Urinary bladder (tissue), 4 donors: ENCODE measurements around the gene RSBN1L. TPM values are rescaled to one million over a fixed set of nuclear protein-coding genes. Genes with fewer than 3 reads are reported as not detected.
A peak's percentile ranks its signal among the peaks of the same experiment; 100 is the strongest.
"Not testable (repeated sequence)": the region's sequence is repeated elsewhere in the genome, so short reads cannot be mapped to it uniquely, and the experiment has no call there.

Source experiments
- DNase-seq: peaks from one replicate; pipeline ENCODE4 v3.0.0-alpha.2; 2015; ENCODE audit errors: extremely low spot score
- H3K27ac ChIP-seq: one replicate; pipeline ENCODE4 v1.5.1; 2013; ENCODE audit warnings: low read depth, mild to moderate bottlenecking, moderate library complexity
- H3K36me3 ChIP-seq: one replicate; pipeline ENCODE4 v1.6.1; 2013; ENCODE audit warnings: mild to moderate bottlenecking, moderate library complexity; ENCODE audit not compliant: insufficient read depth
- H3K4me1 ChIP-seq: one replicate; pipeline ENCODE4 v1.6.1; 2013; ENCODE audit warnings: mild to moderate bottlenecking, moderate library complexity; ENCODE audit not compliant: insufficient read depth
- H3K4me3 ChIP-seq: one replicate; pipeline ENCODE4 v1.5.1; 2013; ENCODE audit warnings: low read depth, low read length
- WGBS: extraction: QIAGEN DNeasy Blood & Tissue Kit; methylation state at CpG from one replicate; pipeline ENCODE4 v1.1.7; 2013; 5-methylcytosine and 5-hydroxymethylcytosine counted together
- polyA plus RNA-seq: library from polyadenylated mRNA; stranded (reverse); fragments of 200-250 nt; gene quantifications from one replicate; pipeline ENCODE4 v1.2.3, GENCODE V29; 2013
- total RNA-seq: library from RNA; depleted of rRNA; stranded (reverse); fragments of >200 nt; gene quantifications from one replicate; pipeline ENCODE4 v1.2.3, GENCODE V29; 2014
- donor health status: healthy with polysubstance abuse.
- donor health status: healthy.

Gene RSBN1L
- total RNA-seq (58.4 TPM), polyA plus RNA-seq (13.0 TPM)

DNA sequence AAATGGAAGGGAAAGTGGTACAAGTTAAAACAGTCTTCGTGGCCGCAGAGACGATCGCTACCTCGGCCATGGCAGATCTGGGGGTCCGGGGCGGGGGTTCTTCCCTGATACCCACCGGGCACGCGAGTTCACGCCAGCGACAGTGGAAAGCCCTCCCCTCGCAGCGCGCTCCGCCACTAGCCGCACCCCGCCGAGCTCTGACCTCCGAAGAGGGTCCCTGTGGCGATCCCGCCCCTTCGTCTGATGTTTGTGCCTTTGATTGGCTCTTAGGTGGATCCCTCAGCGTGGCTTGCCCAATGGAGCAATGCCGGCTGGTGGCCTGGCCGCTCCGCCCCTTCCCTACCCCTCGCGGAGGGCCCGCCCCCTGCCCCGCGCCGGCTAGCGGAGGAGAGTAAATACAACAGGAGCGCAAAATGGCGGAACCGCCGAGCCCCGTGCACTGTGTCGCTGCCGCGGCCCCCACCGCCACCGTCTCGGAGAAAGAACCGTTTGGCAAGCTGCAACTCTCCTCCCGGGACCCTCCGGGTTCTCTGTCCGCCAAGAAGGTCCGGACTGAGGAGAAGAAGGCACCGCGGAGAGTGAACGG, at the start of gene RSBN1L:
Gene RSBN1L, plus strand, starts transcription at position 403 of the 586 bp plus-strand sequence. Its CDS starts 11 bp downstream, at position 414.
- under 1% methylated on average over 53 of the region's 53 CpGs for WGBS
- Histone ChIP-seq H3K27ac (peak within 1 kb of the TSS; percentile 98), H3K4me3 (peak within 1 kb of the TSS; percentile 94), H3K36me3 (no peaks in the 10 kb centered on the region), H3K4me1 (peaks cover 1% of the 10 kb centered on the region)
- DNase-seq: peak; percentile 91

DNA sequence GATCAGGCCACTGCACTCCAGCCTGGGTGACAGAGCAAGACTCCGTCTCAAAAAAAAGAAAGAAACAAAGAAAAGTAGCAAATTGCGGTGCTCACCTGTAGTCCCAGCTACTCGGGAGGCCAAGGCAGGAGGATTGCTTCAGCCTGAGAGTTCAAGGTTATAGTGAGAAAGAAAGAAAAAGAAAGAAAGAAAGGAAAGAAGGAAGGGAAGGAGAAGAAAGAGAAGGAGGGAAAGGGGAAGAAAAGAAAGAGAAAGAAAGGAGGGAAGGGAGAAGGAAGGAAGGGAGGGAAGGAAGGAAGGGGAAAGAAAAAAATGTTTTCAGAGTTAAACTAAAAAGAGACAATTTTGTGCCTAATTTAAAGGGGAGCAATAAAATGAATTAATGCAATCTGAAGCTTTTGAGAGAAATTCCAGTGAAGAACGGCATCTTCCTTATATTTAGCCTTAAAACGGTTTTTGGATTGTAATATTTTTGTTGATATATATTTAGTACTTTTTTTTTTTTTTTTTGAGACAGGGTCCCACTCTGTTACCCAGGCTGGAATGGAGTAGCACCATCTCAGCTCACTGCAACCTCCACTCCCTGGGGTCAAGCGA, 47.4 kb upstream of the RSBN1L start:
- WGBS: 95% methylated on average over 6 of the region's 6 CpGs
- no peak overlapping the region for H3K27ac ChIP-seq
- H3K4me1 ChIP-seq: no peaks in the 10 kb centered on the region
- H3K4me3 ChIP-seq: no peak overlapping the region
- no peak for DNase-seq
- H3K36me3 ChIP-seq: peaks cover 3% of the 10 kb centered on the region

DNA sequence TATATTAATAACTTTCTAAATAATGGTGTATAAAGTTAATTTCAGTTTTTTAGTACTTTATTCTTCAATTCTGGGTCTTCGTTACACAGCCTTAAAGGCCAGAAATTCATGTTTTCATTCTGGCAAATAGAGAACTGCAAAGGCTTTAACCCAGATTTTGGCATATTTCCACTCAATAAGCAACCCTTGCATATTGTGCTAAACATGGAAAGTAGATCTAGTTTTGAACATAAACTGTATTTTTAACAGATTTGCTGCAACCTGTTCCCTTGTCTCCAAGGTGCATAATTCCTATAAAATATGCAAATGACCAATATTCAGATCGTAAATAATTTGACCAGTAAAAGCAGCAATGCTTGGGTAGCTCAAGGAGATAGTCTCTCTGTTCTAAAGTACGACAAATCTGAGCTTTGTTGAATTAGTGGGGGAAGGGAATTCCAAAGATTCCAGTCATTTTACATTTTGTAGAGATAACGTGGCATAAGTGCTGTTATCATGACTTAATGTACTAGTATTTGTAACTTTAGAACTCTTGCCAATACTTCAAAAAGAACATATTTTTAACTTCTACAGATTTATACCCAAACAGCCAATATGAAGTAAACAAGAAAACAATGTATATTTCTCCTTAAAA, 46.4 kb upstream of the RSBN1L start:
- WGBS: 53% methylated on average over 4 of the region's 4 CpGs
- no peak overlapping the region for H3K4me3 ChIP-seq
- no peaks in the 10 kb centered on the region for H3K4me1 ChIP-seq
- no peak for DNase-seq
- H3K27ac ChIP-seq: no peak overlapping the region
- H3K36me3 ChIP-seq: peaks cover under 1% of the 10 kb centered on the region

DNA sequence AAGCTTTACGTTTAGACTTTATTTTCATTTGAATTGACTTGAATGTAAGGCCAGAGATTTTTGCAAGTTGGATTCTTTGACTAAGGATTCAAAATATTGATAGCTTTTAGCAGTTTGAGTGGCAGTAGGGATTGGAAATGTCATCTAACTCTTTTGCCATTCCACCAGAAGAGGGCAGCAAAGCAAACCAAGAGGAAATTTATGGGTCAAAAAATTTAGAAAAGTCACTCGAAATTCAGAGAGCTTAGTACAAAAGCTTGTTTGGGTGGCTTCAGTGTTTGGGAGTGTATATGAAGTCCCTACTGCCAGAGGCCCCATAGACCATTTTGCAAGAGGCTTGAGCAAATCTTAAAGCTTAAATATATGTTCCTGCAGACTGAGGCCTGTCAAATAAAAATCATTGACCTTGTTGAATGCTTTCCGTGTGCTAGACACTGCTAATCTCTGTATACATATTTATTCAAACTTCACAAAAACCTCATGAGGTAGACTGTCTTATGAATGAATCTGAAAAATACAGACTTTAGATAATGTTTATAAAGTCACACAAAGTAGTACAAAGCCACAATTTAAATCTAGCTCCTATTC, 44.6 kb upstream of the RSBN1L start:
- no peak for DNase-seq
- no peak overlapping the region for H3K27ac ChIP-seq
- no peaks in the 10 kb centered on the region for H3K36me3 ChIP-seq
- WGBS: 28% methylated on average over 3 of the region's 3 CpGs
- no peaks in the 10 kb centered on the region for H3K4me1 ChIP-seq
- H3K4me3 ChIP-seq: no peak overlapping the region

DNA sequence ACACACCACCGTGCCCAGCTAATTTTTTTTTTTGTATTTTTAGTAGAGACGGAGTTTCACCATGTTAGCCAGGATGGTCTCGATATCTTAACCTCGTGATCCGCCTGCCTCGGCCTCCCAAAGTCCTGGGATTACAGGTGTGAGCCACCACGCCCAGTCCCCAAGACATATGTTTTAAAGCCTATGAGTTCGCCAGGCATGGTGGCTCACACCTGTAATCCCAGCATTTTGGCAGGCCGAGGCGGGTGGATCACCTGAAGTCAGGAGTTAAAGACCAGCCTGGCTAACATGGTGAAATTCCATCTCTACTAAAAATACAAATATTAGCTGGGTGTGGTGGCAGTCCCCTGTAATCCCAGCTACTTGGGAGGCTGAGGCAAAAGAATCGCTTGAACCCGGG, 43.4 kb upstream of the RSBN1L start:
- not testable (repeated sequence) for H3K27ac ChIP-seq, DNase-seq, H3K36me3 ChIP-seq, H3K4me1 ChIP-seq, H3K4me3 ChIP-seq
- WGBS: 97% methylated on average over 12 of the region's 12 CpGs

DNA sequence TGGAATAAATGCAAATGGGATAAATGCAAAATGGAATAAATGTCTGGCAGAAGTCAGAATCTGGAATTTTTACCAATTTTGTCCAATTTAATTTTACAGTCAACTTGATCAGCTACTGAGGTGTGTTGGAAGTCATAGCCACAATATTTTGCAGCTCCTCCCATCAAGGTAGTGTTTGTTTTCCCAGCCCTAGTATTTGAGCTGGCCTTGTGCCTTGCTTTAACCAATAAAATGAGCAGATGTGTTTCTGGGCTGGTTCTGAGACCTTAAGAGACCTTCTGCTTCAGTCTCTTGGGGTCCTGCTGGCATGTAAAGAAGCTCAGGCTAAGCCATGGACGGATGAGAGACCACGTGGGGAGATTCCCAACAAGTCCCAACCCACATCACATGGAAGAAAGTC, 42.7 kb upstream of the RSBN1L start:
- Histone ChIP-seq H3K4me3 (no peak overlapping the region), H3K4me1 (no peaks in the 10 kb centered on the region)
- 55% methylated on average over 2 of the region's 2 CpGs for WGBS

DNA sequence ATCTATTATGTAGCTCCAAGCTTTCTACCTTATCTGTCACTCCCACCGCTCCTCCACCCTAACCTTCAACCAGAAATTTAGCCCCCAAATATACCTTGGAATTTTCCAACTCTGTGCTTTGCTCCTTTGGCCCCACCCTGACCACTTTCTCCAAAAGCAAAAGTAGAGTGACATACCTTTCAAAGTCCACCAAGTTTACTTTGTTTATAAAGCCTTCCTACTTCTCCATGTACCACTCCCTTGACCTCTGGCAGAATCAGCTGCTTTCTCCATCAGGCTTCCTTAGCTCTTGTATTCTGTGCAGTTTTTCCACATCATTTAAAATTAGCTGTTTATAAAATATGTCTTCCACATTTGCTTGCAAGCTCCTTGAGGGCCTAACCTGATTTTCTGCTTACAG, 40.9 kb upstream of the RSBN1L start:
- no peak for DNase-seq
- Histone ChIP-seq H3K27ac (no peak overlapping the region), H3K36me3 (no peaks in the 10 kb centered on the region), H3K4me1 (no peaks in the 10 kb centered on the region), H3K4me3 (no peak overlapping the region)
- WGBS: 98% methylated on average over 1 of the region's 1 CpG

More for the DNA sequence above, 42.7 kb upstream of the RSBN1L start:
- Histone ChIP-seq H3K36me3 (no peaks in the 10 kb centered on the region), H3K27ac (no peak overlapping the region)
- DNase-seq: no peak

DNA sequence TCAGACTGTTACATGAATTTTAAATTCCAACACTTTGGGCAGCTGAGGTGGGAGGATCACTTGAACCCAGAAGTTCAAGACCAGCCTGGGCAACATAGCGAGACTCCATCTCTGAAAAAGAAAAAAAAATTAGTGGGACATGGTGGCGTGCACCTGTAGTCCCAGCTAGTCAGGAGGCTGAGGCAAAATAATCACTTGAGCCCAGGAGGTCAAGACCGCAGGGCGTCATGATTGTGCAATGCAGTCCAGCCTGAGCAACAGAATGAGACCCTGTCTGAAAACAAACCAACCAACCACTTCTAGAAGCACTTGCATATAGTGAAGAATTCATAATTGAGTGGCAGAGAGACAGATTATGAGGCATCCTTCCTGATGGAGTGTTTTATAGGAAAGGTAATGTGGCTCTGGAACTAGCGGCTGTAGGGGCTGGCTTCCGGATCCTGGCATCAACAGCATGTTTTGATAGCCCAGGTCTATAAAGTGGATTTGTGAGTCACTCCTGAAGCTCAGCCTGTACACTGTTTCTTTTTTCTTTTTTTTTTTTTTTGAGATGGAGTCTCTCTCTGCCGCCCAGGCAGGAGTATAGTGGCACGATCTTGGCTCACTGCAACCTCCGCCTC, 40.3 kb upstream of the RSBN1L start:
- no peaks in the 10 kb centered on the region for H3K4me1 ChIP-seq
- DNase-seq: no peak
- no peaks in the 10 kb centered on the region for H3K36me3 ChIP-seq
- no peak overlapping the region for H3K4me3 ChIP-seq
- H3K27ac ChIP-seq: no peak overlapping the region
- 87% methylated on average over 9 of the region's 9 CpGs for WGBS

DNA sequence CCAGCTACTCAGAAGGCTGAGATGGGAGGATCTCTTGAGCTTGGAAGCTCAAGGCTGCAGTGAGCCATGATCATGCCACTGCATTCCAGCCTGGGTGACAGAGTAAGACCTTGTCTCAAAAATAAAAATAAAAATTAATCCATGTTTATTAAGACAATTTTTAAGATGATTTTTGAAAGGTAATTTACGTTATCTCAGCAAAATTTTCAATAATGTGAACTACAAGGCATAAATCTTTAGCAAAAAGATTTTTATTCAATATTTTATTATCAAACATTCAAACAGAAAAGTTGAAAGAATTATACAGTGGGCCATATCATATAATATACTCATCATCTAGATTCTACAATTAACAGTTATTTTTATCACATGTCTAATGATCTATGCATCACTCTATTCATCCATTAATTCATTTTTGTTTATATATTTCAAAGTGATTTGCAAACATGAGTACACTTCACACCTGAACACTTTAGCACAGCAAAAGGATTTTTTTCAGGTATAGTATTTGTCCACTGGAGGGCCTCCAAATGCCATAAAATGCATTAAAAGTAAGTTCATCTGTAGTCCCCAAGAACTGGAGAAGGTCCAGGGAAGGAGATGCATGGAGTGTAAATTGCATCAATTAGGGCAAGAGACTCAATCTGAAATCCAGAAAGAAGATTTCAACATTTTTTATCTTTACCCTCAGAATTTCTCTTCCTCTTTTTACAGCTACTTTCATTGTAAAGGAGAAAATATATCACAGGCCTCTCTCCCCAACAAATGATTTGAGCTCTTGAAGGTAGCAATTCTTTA, 38.6 kb upstream of the RSBN1L start:
- peak; percentile 18 for DNase-seq
- H3K4me1 ChIP-seq: no peaks in the 10 kb centered on the region
- H3K36me3 ChIP-seq: no peaks in the 10 kb centered on the region
- 87% methylated on average over 1 of the region's 1 CpG for WGBS
- H3K4me3 ChIP-seq: no peak overlapping the region
- no peak overlapping the region for H3K27ac ChIP-seq

DNA sequence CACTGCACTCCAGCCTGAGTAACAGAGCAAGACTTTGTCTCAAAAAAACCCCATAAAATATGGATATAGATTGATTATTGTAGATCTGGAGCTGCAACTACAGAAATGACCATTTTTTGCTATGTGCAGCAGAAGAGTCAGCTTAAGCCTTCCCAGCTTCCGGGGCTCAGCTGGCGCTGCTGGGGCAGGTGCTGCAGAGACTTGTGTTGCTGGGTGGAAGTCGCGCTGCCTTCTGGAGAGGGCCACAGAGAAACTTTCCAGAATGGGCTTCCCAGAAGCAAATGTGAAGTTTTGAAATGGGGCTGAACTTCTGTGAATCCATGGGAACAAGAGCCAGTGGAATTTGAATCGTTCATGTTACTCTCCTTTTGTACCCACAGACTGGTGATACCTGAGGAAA, 37.3 kb upstream of the RSBN1L start:
- DNase-seq: no peak
- Histone ChIP-seq H3K4me1 (no peaks in the 10 kb centered on the region), H3K4me3 (no peak overlapping the region), H3K36me3 (no peaks in the 10 kb centered on the region), H3K27ac (no peak overlapping the region)
- 95% methylated on average over 5 of the region's 5 CpGs for WGBS

DNA sequence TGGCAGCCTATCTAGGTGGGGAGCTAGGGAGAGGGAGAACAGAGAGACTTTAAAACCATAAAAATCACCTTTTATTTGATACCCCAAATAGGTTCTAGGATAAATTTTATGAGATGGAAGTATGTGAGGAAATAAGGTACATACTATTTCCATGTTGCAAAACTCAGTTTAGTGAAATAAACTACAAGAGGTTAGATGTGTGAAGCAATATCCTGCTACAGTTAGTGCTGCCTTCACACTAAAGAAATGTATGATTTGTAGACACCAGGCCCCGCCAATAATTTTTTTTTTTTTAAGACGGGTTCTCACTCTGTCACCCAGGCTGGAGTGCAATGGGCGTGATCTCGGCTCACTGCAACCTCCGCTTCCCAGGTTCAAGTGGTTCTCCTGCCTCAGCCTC, 34.4 kb upstream of the RSBN1L start:
- DNase-seq: no peak
- H3K27ac ChIP-seq: no peak overlapping the region
- no peak overlapping the region for H3K4me3 ChIP-seq
- no peaks in the 10 kb centered on the region for H3K4me1 ChIP-seq
- 96% methylated on average over 5 of the region's 5 CpGs for WGBS
- H3K36me3 ChIP-seq: no peaks in the 10 kb centered on the region

DNA sequence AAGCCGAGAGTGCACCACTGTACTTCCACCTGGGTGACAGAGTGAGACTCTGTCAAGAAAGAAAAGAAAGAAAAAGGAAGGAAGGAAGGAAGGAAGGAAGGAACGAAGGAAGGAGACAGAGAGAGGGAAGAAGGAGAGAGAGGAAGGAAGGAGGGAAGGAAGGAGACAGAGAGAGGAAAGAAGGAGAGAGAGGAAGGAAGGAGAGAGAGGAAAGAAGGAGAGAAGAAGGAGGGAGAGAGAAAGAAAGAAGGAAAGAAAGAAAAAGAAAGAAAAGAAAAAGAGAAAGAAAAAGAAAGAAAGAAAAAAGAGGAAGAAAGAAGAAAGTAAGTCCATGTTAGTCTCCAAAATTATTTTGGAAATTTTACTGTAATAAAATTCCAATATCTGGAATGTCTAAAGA, 33.4 kb upstream of the RSBN1L start:
- Histone ChIP-seq H3K4me1 (no peaks in the 10 kb centered on the region), H3K36me3 (no peaks in the 10 kb centered on the region), H3K4me3 (no peak overlapping the region), H3K27ac (no peak overlapping the region)
- WGBS: 93% methylated on average over 2 of the region's 2 CpGs
- no peak for DNase-seq

DNA sequence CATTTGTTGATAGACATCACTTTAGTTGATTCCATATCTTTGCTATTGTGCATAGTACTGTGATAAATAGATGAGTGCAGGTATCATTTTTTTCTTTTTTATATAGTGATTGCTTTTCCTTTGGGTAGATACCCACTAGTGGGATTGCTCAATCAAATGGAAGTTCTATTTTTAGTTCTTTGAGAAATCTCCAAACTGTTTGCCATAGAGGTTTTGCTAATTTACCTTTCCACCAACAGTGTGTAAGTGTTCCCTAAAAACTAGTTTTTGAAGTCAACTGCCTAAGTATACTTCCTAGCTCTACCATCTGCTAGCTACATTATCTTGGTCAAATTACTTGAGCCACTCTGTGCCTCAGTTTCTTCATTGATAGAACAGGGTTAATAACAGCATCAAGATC, 31.5 kb upstream of the RSBN1L start:
- H3K27ac ChIP-seq: no peak overlapping the region

More for the DNA sequence above, 31.5 kb upstream of the RSBN1L start:
- no peak overlapping the region for H3K4me3 ChIP-seq
- no peaks in the 10 kb centered on the region for H3K4me1 ChIP-seq
- no peaks in the 10 kb centered on the region for H3K36me3 ChIP-seq
- DNase-seq: no peak
